Measurements from ENCODE around the gene SIK3.
A peak's percentile ranks its signal among the peaks of the same experiment; 100 is the strongest.
"Not testable (repeated sequence)": the region's sequence is repeated elsewhere in the genome, so short reads cannot be mapped to it uniquely, and the experiment has no call there.

Gene SIK3

GRCh38 chr11:116842117-116842516 is 256.1 kb downstream of the SIK3 start:
- DNase-seq (ENCODE audit: low read depth, low spot score) = no peak

GRCh38 chr11:116840746-116841296 is 257.4 kb downstream of the SIK3 start:
- no peak for DNase-seq (ENCODE audit: low read depth, low spot score)

GRCh38 chr11:116840224-116840745 is 257.9 kb downstream of the SIK3 start:
- DNase-seq (ENCODE audit: low read depth, low spot score) = no peak

- no peak for DNase-seq (ENCODE audit: low read depth, low spot score)
Observed at GRCh38 chr11:116838321-116839084, 259.7 kb downstream of the SIK3 start.

- DNase-seq (ENCODE audit: low read depth, low spot score) = no peak
Observed at GRCh38 chr11:116837231-116838091, 260.8 kb downstream of the SIK3 start, which contains the start of gene APOA1. Gene APOA1, minus strand, starts transcription at chr11:116837622. Its CDS starts 235 bp downstream, at chr11:116837387.

- DNase-seq (ENCODE audit: low read depth, low spot score) = no peak
Observed at GRCh38 chr11:116836632-116836991, 261.6 kb downstream of the SIK3 start.

GRCh38 chr11:116835791-116836631 is 262.2 kb downstream of the SIK3 start:
- DNase-seq (ENCODE audit: low read depth, low spot score) = peak; percentile 95

- no peak for DNase-seq (ENCODE audit: low read depth, low spot score)
Observed at GRCh38 chr11:116835042-116835772, 263.0 kb downstream of the SIK3 start.

GRCh38 chr11:116834535-116835041 is 263.6 kb downstream of the SIK3 start:
- not testable (repeated sequence) for DNase-seq (ENCODE audit: low read depth, low spot score)

GRCh38 chr11:116833816-116834534 is 264.3 kb downstream of the SIK3 start:
- DNase-seq (ENCODE audit: low read depth, low spot score) = no peak

- no peak for DNase-seq (ENCODE audit: low read depth, low spot score)
Observed at GRCh38 chr11:116833491-116833815, 264.8 kb downstream of the SIK3 start.

- no peak for DNase-seq (ENCODE audit: low read depth, low spot score)
Observed at GRCh38 chr11:116832350-116833290, 265.6 kb downstream of the SIK3 start.

GRCh38 chr11:116831790-116832349 is 266.4 kb downstream of the SIK3 start:
- no peak for DNase-seq (ENCODE audit: low read depth, low spot score)

- no peak for DNase-seq (ENCODE audit: low read depth, low spot score)
Observed at GRCh38 chr11:116830184-116830912, 267.9 kb downstream of the SIK3 start.

GRCh38 chr11:116829525-116830183 is 268.6 kb downstream of the SIK3 start, which contains the start of gene APOC3:
Gene APOC3, plus strand, starts transcription at chr11:116829907. Its CDS starts 676 bp downstream, at chr11:116830583.
- no peak for DNase-seq (ENCODE audit: low read depth, low spot score)

- DNase-seq (ENCODE audit: low read depth, low spot score) = no peak
Observed at GRCh38 chr11:116828632-116829524, 269.4 kb downstream of the SIK3 start.
